Breast epithelium (tissue), 4 donors: ENCODE data around the gene SLC12A7. TPM values are rescaled to one million over a fixed set of nuclear protein-coding genes. Genes with fewer than 3 reads are reported as not detected.

Experiments
- DNase-seq, 2 donors: peaks; one replicate each; pipeline ENCODE4 v3.0.0-alpha.2; 2019; ENCODE audit warnings: low spot score in 2 of 2
- H3K27ac ChIP-seq, 2 donors: fragments of 200-600 bp; sonication (generic) in 1 of 2; one replicate each; pipeline ENCODE4 v1.5.1; 2016 to 2019; ENCODE audit warnings: mild to moderate bottlenecking in 1 of 2
- H3K27me3 ChIP-seq, 2 donors: fragments of 200-600 bp; sonication (generic) in 1 of 2; one replicate each; pipeline versions ENCODE4 v1.5.1 to v1.6.0; 2017 to 2019; ENCODE audit warnings: control low read depth in 1 of 2, mild to moderate bottlenecking in 1 of 2
- H3K36me3 ChIP-seq: fragments of 200-600 bp; one replicate; pipeline ENCODE4 v1.5.1; 2019
- H3K4me1 ChIP-seq, 2 donors: fragments of 200-600 bp; sonication (generic); one replicate each; pipeline ENCODE4 v1.5.1; 2016 to 2019; ENCODE audit warnings: control low read depth in 1 of 2
- H3K4me3 ChIP-seq, 3 donors: fragments of 200-600 bp; sonication (generic); 1 replicate in 2 of 3; 2 replicates in 1 of 3; pipeline ENCODE4 v1.5.1; 2016 to 2019; ENCODE audit warnings: mild to moderate bottlenecking in 3 of 3, moderate library complexity in 2 of 3
- H3K9me3 ChIP-seq, 2 donors: fragments of 200-600 bp; sonication (generic) in 1 of 2; one replicate each; pipeline ENCODE4 v1.5.1; 2016 to 2019; ENCODE audit warnings: control low read depth in 1 of 2
- POLR2A ChIP-seq: fragments of 450-650 bp; IDR thresholded peaks from one replicate; pipeline ENCODE4 v1.6.1; 2016; ENCODE audit warnings: antibody characterized with exemption, mild to moderate bottlenecking, moderate library complexity
- POLR2AphosphoS5 ChIP-seq, 3 donors: sonication (generic); formaldehyde crosslinking; IDR thresholded peaks; one replicate each; pipeline ENCODE4 v1.6.1; 2017; ENCODE audit warnings: antibody characterized with exemption in 3 of 3
- intact Hi-C: fragments of 100-400 bp; cut with DNase I; formaldehyde crosslinking; loops from one replicate; pipeline ENCODE4 v1.15.1; 2023; ENCODE audit warnings: low total_unique reads
- total RNA-seq, 3 donors: library from RNA; depleted of rRNA; stranded (reverse); fragments of >200 nt; gene quantifications; one replicate each; pipeline ENCODE4 v1.1.0, GENCODE V29; 2016
- TF ChIP-seq, protein P1 (sequence below), 3 donors: fragments of 450-650 bp; IDR thresholded peaks; one replicate each; pipeline ENCODE4 v1.5.1; 2016 to 2017; ENCODE audit warnings: antibody characterized with exemption in 3 of 3, mild to moderate bottlenecking in 3 of 3, moderate library complexity in 3 of 3

Gene SLC12A7
- total RNA-seq, 3 donors from 2014 or later, result 21.4 to 31.5 (median 25.0) TPM

DNA sequence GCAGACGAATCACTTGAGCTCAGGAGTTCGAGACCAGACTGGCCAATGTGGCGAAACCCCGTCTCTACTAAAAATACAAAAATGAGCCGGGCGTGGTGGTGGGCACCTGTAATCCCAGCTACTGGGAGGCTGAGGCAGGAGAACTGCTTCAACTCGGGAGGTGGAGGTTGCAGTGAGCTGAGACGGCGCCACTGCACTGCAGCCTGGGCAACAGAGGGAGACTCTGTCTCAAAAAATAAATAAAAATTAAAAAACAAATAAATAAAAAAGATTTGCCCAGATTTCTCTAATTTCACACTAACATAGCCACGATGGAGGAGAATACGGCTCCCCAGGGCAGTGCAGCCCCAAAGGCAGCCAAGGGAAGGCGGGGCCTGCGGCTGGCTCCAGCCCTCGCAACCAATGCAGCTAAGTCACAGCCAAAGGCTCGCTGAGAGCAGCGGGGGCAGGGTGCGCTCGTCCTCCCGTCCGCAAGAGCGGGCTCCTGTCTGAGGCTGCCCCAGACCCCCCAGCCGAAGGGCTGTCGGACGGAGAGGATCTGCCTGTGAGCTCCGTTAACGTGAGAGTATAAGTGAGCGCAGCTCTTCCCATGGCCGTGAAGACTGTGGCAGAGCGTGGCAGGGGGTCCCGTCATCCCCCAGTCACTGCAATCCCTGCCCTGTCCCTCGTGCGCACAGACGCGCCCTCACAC is 43.5 kb downstream of the SLC12A7 start:
- H3K36me3 ChIP-seq, result peaks cover 8% of the 10 kb centered on the region
- no peaks in the 10 kb centered on the region for H3K27me3 ChIP-seq
- H3K27ac ChIP-seq, result no peak overlapping the region
- TF ChIP-seq POLR2AphosphoS5 (IDR thresholded peaks at IDR 0.05), result no peak
- TF ChIP-seq, protein P1, sequence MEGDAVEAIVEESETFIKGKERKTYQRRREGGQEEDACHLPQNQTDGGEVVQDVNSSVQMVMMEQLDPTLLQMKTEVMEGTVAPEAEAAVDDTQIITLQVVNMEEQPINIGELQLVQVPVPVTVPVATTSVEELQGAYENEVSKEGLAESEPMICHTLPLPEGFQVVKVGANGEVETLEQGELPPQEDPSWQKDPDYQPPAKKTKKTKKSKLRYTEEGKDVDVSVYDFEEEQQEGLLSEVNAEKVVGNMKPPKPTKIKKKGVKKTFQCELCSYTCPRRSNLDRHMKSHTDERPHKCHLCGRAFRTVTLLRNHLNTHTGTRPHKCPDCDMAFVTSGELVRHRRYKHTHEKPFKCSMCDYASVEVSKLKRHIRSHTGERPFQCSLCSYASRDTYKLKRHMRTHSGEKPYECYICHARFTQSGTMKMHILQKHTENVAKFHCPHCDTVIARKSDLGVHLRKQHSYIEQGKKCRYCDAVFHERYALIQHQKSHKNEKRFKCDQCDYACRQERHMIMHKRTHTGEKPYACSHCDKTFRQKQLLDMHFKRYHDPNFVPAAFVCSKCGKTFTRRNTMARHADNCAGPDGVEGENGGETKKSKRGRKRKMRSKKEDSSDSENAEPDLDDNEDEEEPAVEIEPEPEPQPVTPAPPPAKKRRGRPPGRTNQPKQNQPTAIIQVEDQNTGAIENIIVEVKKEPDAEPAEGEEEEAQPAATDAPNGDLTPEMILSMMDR (IDR thresholded peaks at IDR 0.05), result no peak
- no peak for TF ChIP-seq POLR2A
- no peaks in the 10 kb centered on the region for H3K4me1 ChIP-seq
- no peaks in the 10 kb centered on the region for H3K9me3 ChIP-seq
- H3K4me3 ChIP-seq, result no peak overlapping the region
- intact Hi-C loops, result no loop called here
- DNase-seq, result no peak

- TF ChIP-seq POLR2AphosphoS5 (IDR thresholded peaks at IDR 0.05) (no peak), POLR2A (no peak)
- TF ChIP-seq, protein P1 (IDR thresholded peaks at IDR 0.05), result no peak
Observed at GRCh38 chr5:1067141-1068121, 44.4 kb downstream of the SLC12A7 start.

DNA sequence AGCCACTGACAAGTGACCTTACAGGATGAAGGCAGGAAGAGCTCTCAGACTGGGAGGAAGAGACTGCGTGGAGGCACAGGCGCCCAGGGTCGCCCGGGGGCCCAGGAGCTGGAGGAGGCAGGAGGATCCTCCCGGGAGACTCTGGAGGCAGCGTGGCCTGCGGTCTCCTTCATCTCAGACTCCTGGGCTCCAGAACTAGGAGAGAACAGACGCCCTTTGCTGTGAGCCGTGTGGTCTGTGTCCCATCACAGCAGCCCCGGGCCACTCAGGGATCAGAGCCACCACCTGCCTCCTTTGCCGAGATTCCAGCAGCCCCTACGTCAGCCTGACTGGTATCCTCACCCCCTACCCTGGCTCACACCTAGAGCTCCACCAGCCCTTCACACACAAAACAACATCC is 45.2 kb downstream of the SLC12A7 start:
- intact Hi-C loops, result no loop called here
- peaks cover 8% of the 10 kb centered on the region for H3K36me3 ChIP-seq
- H3K9me3 ChIP-seq, result no peaks in the 10 kb centered on the region
- H3K4me3 ChIP-seq, result no peak overlapping the region
- no peak for DNase-seq
- no peaks in the 10 kb centered on the region for H3K27me3 ChIP-seq
- TF ChIP-seq POLR2A (no peak), POLR2AphosphoS5 (IDR thresholded peaks at IDR 0.05) (no peak)
- TF ChIP-seq, protein P1 (IDR thresholded peaks at IDR 0.05), result no peak
- no peak overlapping the region for H3K27ac ChIP-seq
- H3K4me1 ChIP-seq, result no peaks in the 10 kb centered on the region

More at GRCh38 chr5:1067141-1068121, 44.4 kb downstream of the SLC12A7 start:
- H3K4me1 ChIP-seq, result no peaks in the 10 kb centered on the region
- no peaks in the 10 kb centered on the region for H3K9me3 ChIP-seq
- H3K27me3 ChIP-seq, result no peaks in the 10 kb centered on the region
- intact Hi-C loops, result no loop called here
- no peak overlapping the region for H3K4me3 ChIP-seq
- H3K36me3 ChIP-seq, result peaks cover 8% of the 10 kb centered on the region
- no peak overlapping the region for H3K27ac ChIP-seq
- DNase-seq, result no peak

DNA sequence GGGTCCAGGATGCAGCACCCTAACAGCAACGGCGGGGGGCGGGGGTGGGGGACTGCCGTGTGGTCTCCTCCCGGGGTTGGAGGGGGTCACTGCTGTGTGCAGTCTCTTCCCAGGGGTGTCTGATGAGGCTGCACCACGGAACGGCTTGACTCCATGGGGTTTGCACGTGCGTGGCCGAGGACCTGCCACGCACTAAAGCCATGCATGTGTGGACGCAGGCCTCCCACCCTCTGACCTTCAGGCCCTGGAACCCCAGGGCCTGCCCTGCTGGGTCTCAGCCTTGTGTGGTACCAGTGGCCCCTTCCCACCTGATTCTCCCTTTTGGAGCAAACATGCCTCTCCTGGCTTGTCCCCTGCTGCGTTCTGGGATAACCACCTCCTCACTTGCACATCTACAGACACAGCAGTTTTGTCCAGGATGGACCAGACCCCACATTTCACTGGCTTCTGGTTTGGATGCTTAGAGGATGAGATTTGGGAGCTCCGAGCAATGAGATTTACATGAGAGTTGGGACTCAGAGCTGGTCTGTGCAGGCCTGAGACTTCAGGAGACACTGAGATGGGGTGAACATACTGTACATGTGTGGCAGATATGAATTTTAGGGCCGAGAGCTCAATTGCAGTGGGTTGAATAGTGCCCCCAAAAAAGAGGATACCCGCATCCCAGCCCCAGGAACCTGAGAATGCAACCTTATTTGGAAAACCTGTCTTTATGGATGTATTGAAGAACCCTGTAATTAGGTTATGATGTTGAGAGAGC is 45.8 kb downstream of the SLC12A7 start:
- no peak for DNase-seq
- Histone ChIP-seq H3K36me3 (peaks cover 8% of the 10 kb centered on the region), H3K27ac (no peak overlapping the region), H3K4me3 (no peak overlapping the region), H3K27me3 (no peaks in the 10 kb centered on the region), H3K9me3 (no peaks in the 10 kb centered on the region), H3K4me1 (no peaks in the 10 kb centered on the region)
- intact Hi-C loops, result no loop called here
- TF ChIP-seq, protein P1 (IDR thresholded peaks at IDR 0.05), result no peak
- TF ChIP-seq POLR2A (no peak), POLR2AphosphoS5 (IDR thresholded peaks at IDR 0.05) (no peak)
